HepG2 (cell line): ENCODE measurements around the gene ZBTB45. TPM values are rescaled to one million over a fixed set of nuclear protein-coding genes. Genes with fewer than 3 reads are reported as not detected.

Experiments
- CENPX ChIP-seq: sonication (generic); formaldehyde crosslinking; IDR thresholded peaks from 2 replicates; pipeline ENCODE4 v1.9.0; 2021; ENCODE audit warnings: mild to moderate bottlenecking, missing genetic modification reagents, moderate library complexity
- CHD2 ChIP-seq: IDR thresholded peaks from 2 replicates; pipeline ENCODE4 v1.6.1; 2011; ENCODE audit warnings: low read depth, low read length, improper control_type of control experiment
- DMAP1 ChIP-seq: IDR thresholded peaks from 2 replicates; pipeline ENCODE4 v1.6.1; 2016
- DMTF1 ChIP-seq: sonication (generic); formaldehyde crosslinking; IDR thresholded peaks from 2 replicates; pipeline ENCODE4 v1.4.0; 2020; ENCODE audit warnings: mild to moderate bottlenecking, missing genetic modification reagents
- E2F2 ChIP-seq: sonication (generic); formaldehyde crosslinking; IDR thresholded peaks from 2 replicates; pipeline ENCODE4 v1.4.0; 2020; ENCODE audit warnings: missing genetic modification reagents, borderline replicate concordance
- ELK4 ChIP-seq: sonication (generic); formaldehyde crosslinking; IDR thresholded peaks from 2 replicates; pipeline ENCODE4 v1.9.0; 2021; ENCODE audit warnings: missing genetic modification reagents, borderline replicate concordance
- FOXA1 ChIP-seq, 2 experiments: fragments of 450-650 bp in 1 of 2; sonication (generic) in 1 of 2; formaldehyde crosslinking in 1 of 2; IDR thresholded peaks; 2 replicates each; pipeline versions ENCODE4 v1.4.0 to v1.6.1; 2016 to 2020; ENCODE audit warnings: missing genetic modification reagents in 1 of 2
- FOXA3 ChIP-seq: IDR thresholded peaks from 2 replicates; pipeline ENCODE4 v1.6.1; 2016; ENCODE audit warnings: missing genetic modification reagents, missing compliant biosample characterization
- HMG20A ChIP-seq: IDR thresholded peaks from 2 replicates; pipeline ENCODE4 v1.6.1; 2016; ENCODE audit warnings: borderline replicate concordance
- JARID2 ChIP-seq: sonication (generic); formaldehyde crosslinking; IDR thresholded peaks from 2 replicates; pipeline ENCODE4 v1.8.1; 2023; ENCODE audit warnings: missing genetic modification reagents, inconsistent platforms; ENCODE audit not compliant: insufficient replicate concordance
- PAX8 ChIP-seq: sonication (generic); formaldehyde crosslinking; IDR thresholded peaks from 2 replicates; pipeline ENCODE4 v1.8.0; 2022; ENCODE audit warnings: mild to moderate bottlenecking, missing genetic modification reagents, borderline replicate concordance
- SNRNP70 ChIP-seq: fragments of 200-400 bp; formaldehyde crosslinking; IDR thresholded peaks from 2 replicates; pipeline ENCODE4 v1.6.1; 2017; ENCODE audit warnings: mild to moderate bottlenecking, low read depth, low read length, moderate library complexity
- SRF ChIP-seq: IDR thresholded peaks from 2 replicates; pipeline ENCODE4 v1.6.1; 2011; ENCODE audit warnings: mild to moderate bottlenecking, low read depth, low read length, moderate library complexity
- TFAP4 ChIP-seq: sonication (generic); IDR thresholded peaks from 2 replicates; pipeline ENCODE4 v1.6.1; 2016; ENCODE audit warnings: low read depth, borderline replicate concordance
- TOE1 ChIP-seq: sonication (generic); formaldehyde crosslinking; IDR thresholded peaks from 2 replicates; pipeline ENCODE4 v1.4.0; 2020; ENCODE audit warnings: mild to moderate bottlenecking, missing genetic modification reagents
- TOPORS ChIP-seq: sonication (generic); formaldehyde crosslinking; IDR thresholded peaks from 2 replicates; pipeline ENCODE4 v1.8.0; 2023; ENCODE audit warnings: mild to moderate bottlenecking, missing genetic modification reagents
- ZBTB38 ChIP-seq: sonication (generic); formaldehyde crosslinking; IDR thresholded peaks from 2 replicates; pipeline ENCODE4 v1.5.1; 2020; ENCODE audit warnings: mild to moderate bottlenecking, missing genetic modification reagents
- ZNF333 ChIP-seq: sonication (generic); formaldehyde crosslinking; IDR thresholded peaks from 2 replicates; pipeline ENCODE4 v1.4.0; 2020; ENCODE audit warnings: mild to moderate bottlenecking, missing genetic modification reagents, borderline replicate concordance
- ZNF33B ChIP-seq: sonication (generic); formaldehyde crosslinking; IDR thresholded peaks from 2 replicates; pipeline ENCODE4 v1.5.1; 2020; ENCODE audit warnings: mild to moderate bottlenecking, missing genetic modification reagents
- ZXDC ChIP-seq: sonication (generic); formaldehyde crosslinking; IDR thresholded peaks from 2 replicates; pipeline ENCODE4 v1.5.0; 2020; ENCODE audit warnings: mild to moderate bottlenecking, missing genetic modification reagents
- polyA plus RNA-seq, 8 experiments: library from polyadenylated mRNA; depleted of rRNA in 3 of 8; stranded (reverse) in 7 of 8; unstranded in 1 of 8; fragments of >200 nt; fragmentation: Illumina TruSeq in 4 of 8; extraction: Trizol in 4 of 8; gene quantifications; 2 replicates each; pipeline versions ENCODE4 v1.2.1 to v1.2.3, GENCODE V29; 2011 to 2016; ENCODE audit warnings: low read depth in 4 of 8, missing spikeins in 1 of 8, mixed read lengths in 1 of 8; ENCODE audit not compliant: insufficient read depth in 1 of 8
- total RNA-seq, 5 experiments: library from RNA; depleted of rRNA; stranded (reverse); fragments of >200 nt; fragmentation: Illumina TruSeq; extraction: Trizol; gene quantifications; 2 replicates each; pipeline ENCODE4 v1.2.3, GENCODE V29; 2016; ENCODE audit warnings: low read depth in 1 of 5

The ZBTB45 gene
- total and polyA plus RNA-seq, 2 of the 13 experiments (the other 11 are each of a cell fraction or from before 2014, with no cell fraction given) = 3.0 to 3.7 TPM

- TF ChIP-seq ZXDC (CRISPR knock-in tag) = peak; percentile 60; the same call in 1 of the 2 replicates
- no peak for TF ChIP-seq ZNF333
- no peak; the same call in 1 of the 2 replicates for TF ChIP-seq ZNF33B (CRISPR knock-in tag)
- TF ChIP-seq SRF = no peak
- peak; percentile 84; the same call in 1 of the 2 replicates for TF ChIP-seq ZBTB38 (CRISPR knock-in tag)
- no peak; the same call in 1 of the 2 replicates for TF ChIP-seq TOE1
- 0 out of 2 replicates have a peak, but pooled peaks have one; percentile 53 for TF ChIP-seq FOXA3
- TF ChIP-seq E2F2 (CRISPR knock-in tag) = no peak; the same call in 1 of the 2 replicates
- TF ChIP-seq DMAP1 (CRISPR knock-in tag) = no peak; the same call in 1 of the 2 replicates
- no peak for TF ChIP-seq CENPX (CRISPR knock-in tag)
- TF ChIP-seq CHD2 = 0 out of 2 replicates have a peak, but pooled peaks have one; percentile 41
- TF ChIP-seq PAX8 (CRISPR knock-in tag) = no peak
- no peak for TF ChIP-seq TOPORS
- no peak for TF ChIP-seq ELK4 (CRISPR knock-in tag)
- TF ChIP-seq FOXA1 (IDR thresholded peaks at IDR 0.05) = no peak
- peak; percentile 30; the same call in 1 of the 2 replicates for TF ChIP-seq FOXA1 (CRISPR knock-in tag; IDR thresholded peaks at IDR 0.05)
- no peak for TF ChIP-seq HMG20A (CRISPR knock-in tag)
- TF ChIP-seq DMTF1 (CRISPR knock-in tag) = no peak
- TF ChIP-seq SNRNP70 = no peak
- no peak for TF ChIP-seq JARID2 (CRISPR knock-in tag)
- peak; percentile 11; the same call in 1 of the 2 replicates for TF ChIP-seq TFAP4
Observed at GRCh38 chr19:58513694-58514563, 5.7 kb downstream of the ZBTB45 start (continued).
